ENCODE results near the gene MARCHF9.

The MARCHF9 gene

GRCh38 chr12:57732726-57733593 lies 21.9 kb upstream of the MARCHF9 start:
- DNase-seq: no peak
- peaks cover 8% of the 10 kb centered on the region for H3K9me3 Mint-ChIP-seq
- no peaks in the 10 kb centered on the region for H3K36me3 Mint-ChIP-seq (ENCODE audit: low read depth)
- H3K27me3 Mint-ChIP-seq (ENCODE audit: low read depth, poor library complexity): peaks cover 100% of the 10 kb centered on the region
- no peak overlapping the region for H3K4me3 Mint-ChIP-seq
- TF ChIP-seq CTCF (IDR thresholded peaks at IDR 0.05): no peak
- peaks cover 17% of the 10 kb centered on the region for H3K4me1 Mint-ChIP-seq
- H3K27ac Mint-ChIP-seq: no peak overlapping the region

GRCh38 chr12:57733928-57734327 lies 21.0 kb upstream of the MARCHF9 start:
- no peak for TF ChIP-seq CTCF (IDR thresholded peaks at IDR 0.05)
- no peaks in the 10 kb centered on the region for H3K36me3 Mint-ChIP-seq (ENCODE audit: low read depth)
- H3K27me3 Mint-ChIP-seq (ENCODE audit: low read depth, poor library complexity): peaks cover 98% of the 10 kb centered on the region
- no peak for DNase-seq
- H3K27ac Mint-ChIP-seq: no peak overlapping the region
- H3K4me1 Mint-ChIP-seq: peaks cover 17% of the 10 kb centered on the region
- H3K4me3 Mint-ChIP-seq: no peak overlapping the region
- H3K9me3 Mint-ChIP-seq: peaks cover 8% of the 10 kb centered on the region

- H3K4me3 Mint-ChIP-seq: no peak overlapping the region
- H3K9me3 Mint-ChIP-seq: peaks cover 8% of the 10 kb centered on the region
- peaks cover 23% of the 10 kb centered on the region for H3K4me1 Mint-ChIP-seq
- no peak for TF ChIP-seq CTCF (IDR thresholded peaks at IDR 0.05)
- no peak for DNase-seq
- H3K36me3 Mint-ChIP-seq (ENCODE audit: low read depth): no peaks in the 10 kb centered on the region
- H3K27me3 Mint-ChIP-seq (ENCODE audit: low read depth, poor library complexity): peaks cover 98% of the 10 kb centered on the region
- H3K27ac Mint-ChIP-seq: no peak overlapping the region
These were observed 20.3 kb upstream of the MARCHF9 start for GRCh38 chr12:57734591-57734990.

GRCh38 chr12:57735198-57735855 lies 19.6 kb upstream of the MARCHF9 start:
- H3K4me3 Mint-ChIP-seq: peak overlapping the region; percentile 24
- H3K36me3 Mint-ChIP-seq (ENCODE audit: low read depth): no peaks in the 10 kb centered on the region
- H3K4me1 Mint-ChIP-seq: peaks cover 23% of the 10 kb centered on the region
- peaks cover 8% of the 10 kb centered on the region for H3K9me3 Mint-ChIP-seq
- H3K27ac Mint-ChIP-seq: no peak overlapping the region
- no peak for DNase-seq
- peaks cover 98% of the 10 kb centered on the region for H3K27me3 Mint-ChIP-seq (ENCODE audit: low read depth, poor library complexity)
- TF ChIP-seq CTCF (IDR thresholded peaks at IDR 0.05): no peak

- Mint-ChIP-seq H3K9me3 (peaks cover 8% of the 10 kb centered on the region), H3K27me3 (ENCODE audit: low read depth, poor library complexity) (peaks cover 98% of the 10 kb centered on the region), H3K4me3 (peak overlapping the region; percentile 76), H3K36me3 (ENCODE audit: low read depth) (no peaks in the 10 kb centered on the region), H3K4me1 (peaks cover 23% of the 10 kb centered on the region), H3K27ac (no peak overlapping the region)
- DNase-seq: peak; percentile 66
- no peak for TF ChIP-seq CTCF (IDR thresholded peaks at IDR 0.05)
These were observed 18.8 kb upstream of the MARCHF9 start for GRCh38 chr12:57735952-57736740.

Measured in nephron progenitor cell (in vitro differentiated cells).